SK-N-SH (cell line): Measurements from ENCODE around the gene FRZB. TPM values are rescaled to one million over a fixed set of nuclear protein-coding genes. Genes with fewer than 3 reads are reported as not detected.

Source experiments
- CTCF ChIA-PET: fragments of 300-600, 350-600 bp; formaldehyde crosslinking; extraction: SDS; loops from one replicate; lab custom pipeline; 2021; lab: Yijun Ruan, JAX
- POLR2A ChIA-PET: fragments of 350-600 bp; sonication (Branson Sonifier 250); formaldehyde crosslinking; extraction: SDS; loops from one replicate; lab custom pipeline; 2020; ENCODE audit warnings: antibody characterized with exemption, inconsistent platforms; lab: Yijun Ruan, JAX
- DNase-seq: peaks from one replicate; pipeline ENCODE4 v3.0.0; 2012
- H2AFZ ChIP-seq: fragments of 200-600 bp; sonication (generic); 2 replicates; pipeline ENCODE4 v1.8.1; 2016; ENCODE audit warnings: antibody characterized with exemption, mild to moderate bottlenecking, low read depth
- H3F3A ChIP-seq: fragments of 200-600 bp; sonication (generic); replicated peaks from 2 replicates; pipeline ENCODE3; 2016; ENCODE audit warnings: antibody characterized with exemption, mild to moderate bottlenecking; ENCODE audit not compliant: insufficient read depth
- H3K27ac ChIP-seq, 2 experiments: fragments of 200-500 bp in 1 of 2; fragments of 200-600 bp in 1 of 2; sonication (Bioruptor generic) in 1 of 2; sonication (generic), shearing (Covaris generic) in 1 of 2; 2 replicates each; pipeline versions ENCODE4 v1.5.1 to v1.6.1; 2014 to 2016; ENCODE audit warnings: low read depth in 2 of 2, inconsistent platforms in 1 of 2, low read length in 1 of 2, mild to moderate bottlenecking in 1 of 2, mixed read lengths in 1 of 2
- H3K27me3 ChIP-seq: fragments of 200-600 bp; sonication (generic), shearing (Covaris generic); 2 replicates; pipeline ENCODE4 v1.6.1; 2016; ENCODE audit warnings: mixed run types; ENCODE audit not compliant: insufficient read depth
- H3K36me3 ChIP-seq, 2 experiments: fragments of 200-500 bp in 1 of 2; fragments of 200-600 bp in 1 of 2; sonication (Bioruptor generic) in 1 of 2; sonication (generic) in 1 of 2; replicated peaks in 1 of 2; 2 replicates each; pipeline versions ENCODE3 to v1.5.1; 2014 to 2016; ENCODE audit warnings: low read length in 1 of 2, mild to moderate bottlenecking in 1 of 2; ENCODE audit not compliant: insufficient read depth in 2 of 2, control insufficient read depth in 1 of 2
- H3K4me1 ChIP-seq, 2 experiments: fragments of 200-500 bp in 1 of 2; fragments of 200-600 bp in 1 of 2; sonication (Bioruptor generic) in 1 of 2; sonication (generic), shearing (Covaris generic) in 1 of 2; 2 replicates each; pipeline versions ENCODE4 v1.5.1 to v1.6.1; 2014 to 2016; ENCODE audit warnings: low read depth in 1 of 2, low read length in 1 of 2, mixed run types in 1 of 2; ENCODE audit not compliant: insufficient read depth in 2 of 2, control insufficient read depth in 1 of 2
- H3K4me2 ChIP-seq: fragments of 200-600 bp; sonication (generic), shearing (Covaris generic); 2 replicates; pipeline ENCODE4 v1.6.1; 2017; ENCODE audit warnings: mixed run types
- H3K4me3 ChIP-seq, 2 experiments: fragments of 200-500 bp in 1 of 2; fragments of 200-600 bp in 1 of 2; sonication (Bioruptor generic) in 1 of 2; sonication (generic), shearing (Covaris generic) in 1 of 2; 2 replicates each; pipeline versions ENCODE4 v1.5.1 to v1.8.1; 2014 to 2016; ENCODE audit warnings: low read depth in 2 of 2, inconsistent platforms in 1 of 2, low read length in 1 of 2, mild to moderate bottlenecking in 1 of 2, mixed read lengths in 1 of 2, moderate library complexity in 1 of 2
- H3K79me2 ChIP-seq: fragments of 200-600 bp; sonication (generic); 2 replicates; pipeline ENCODE4 v1.8.1; 2017; ENCODE audit warnings: mild to moderate bottlenecking; ENCODE audit not compliant: insufficient read depth
- H3K9ac ChIP-seq: fragments of 200-600 bp; sonication (generic); 2 replicates; pipeline ENCODE4 v1.6.1; 2017; ENCODE audit warnings: mixed run types
- H3K9me2 ChIP-seq: fragments of 200-600 bp; sonication (generic); 2 replicates; pipeline ENCODE4 v1.6.1; 2017; ENCODE audit warnings: mixed run types
- H3K9me3 ChIP-seq: fragments of 200-600 bp; sonication (generic); 2 replicates; pipeline ENCODE4 v1.6.1; 2017; ENCODE audit warnings: mixed run types, mild to moderate bottlenecking, moderate library complexity
- H4K20me1 ChIP-seq: fragments of 200-600 bp; sonication (generic); 2 replicates; pipeline ENCODE4 v1.6.1; 2017; ENCODE audit warnings: mild to moderate bottlenecking, mixed run types; ENCODE audit not compliant: insufficient read depth
- CTCF ChIP-seq: fragments of 200-600 bp; sonication (generic); IDR thresholded peaks from 2 replicates; pipeline ENCODE4 v1.6.1; 2017; ENCODE audit warnings: antibody characterized with exemption, mild to moderate bottlenecking, moderate library complexity
- ELF1 ChIP-seq: IDR thresholded peaks from 2 replicates; pipeline ENCODE4 v1.4.0; 2012
- EP300 ChIP-seq, 2 experiments: IDR thresholded peaks; 2 replicates each; pipeline versions ENCODE4 v1.4.0 to v1.6.1; 2012; ENCODE audit warnings: borderline replicate concordance in 1 of 2, low read depth in 1 of 2, low read length in 1 of 2
- FOSL2 ChIP-seq: IDR thresholded peaks from 2 replicates; pipeline ENCODE4 v1.4.0; 2012; ENCODE audit warnings: low read depth, mild to moderate bottlenecking, moderate library complexity, borderline replicate concordance
- FOXJ3 ChIP-seq: sonication (generic); formaldehyde crosslinking; IDR thresholded peaks from 2 replicates; pipeline ENCODE4 v1.5.1; 2020; ENCODE audit warnings: mild to moderate bottlenecking, missing genetic modification reagents
- GABPA ChIP-seq: IDR thresholded peaks from 2 replicates; pipeline ENCODE4 v1.4.0; 2012; ENCODE audit warnings: low read depth, mild to moderate bottlenecking
- GATA2 ChIP-seq: sonication (generic); formaldehyde crosslinking; IDR thresholded peaks from 2 replicates; pipeline ENCODE4 v1.5.0; 2020; ENCODE audit warnings: mild to moderate bottlenecking, missing genetic modification reagents
- IRF3 ChIP-seq: fragments of 150-350 bp; IDR thresholded peaks from 2 replicates; pipeline ENCODE4 v1.6.1; 2016; ENCODE audit warnings: mild to moderate bottlenecking, low read depth, low read length
- JUND ChIP-seq: IDR thresholded peaks from 2 replicates; pipeline ENCODE4 v1.4.0; 2012
- MAX ChIP-seq: IDR thresholded peaks from 2 replicates; pipeline ENCODE4 v1.4.0; 2012; ENCODE audit warnings: low read depth
- MXI1 ChIP-seq: IDR thresholded peaks from 2 replicates; pipeline ENCODE4 v1.6.1; 2012; ENCODE audit warnings: mild to moderate bottlenecking, low read depth, low read length, improper control_type of control experiment
- NRF1 ChIP-seq: IDR thresholded peaks from 2 replicates; pipeline ENCODE4 v1.6.1; 2012; ENCODE audit warnings: low read depth, mild to moderate bottlenecking, low read length
- REST ChIP-seq: IDR thresholded peaks from 2 replicates; pipeline ENCODE4 v1.6.1; 2012; ENCODE audit warnings: mild to moderate bottlenecking, low read depth, low read length, moderate library complexity
- RFX5 ChIP-seq: IDR thresholded peaks from 2 replicates; pipeline ENCODE4 v1.6.1; 2012; ENCODE audit warnings: mild to moderate bottlenecking, improper control_type of control experiment, low read length
- RXRA ChIP-seq: IDR thresholded peaks from 2 replicates; pipeline ENCODE4 v1.4.0; 2012; ENCODE audit warnings: low read depth, mild to moderate bottlenecking, borderline replicate concordance
- SIN3A ChIP-seq: IDR thresholded peaks from 2 replicates; pipeline ENCODE4 v1.6.1; 2012; ENCODE audit warnings: low read depth, mild to moderate bottlenecking, low read length, moderate library complexity, borderline replicate concordance
- TCF12 ChIP-seq: IDR thresholded peaks from 2 replicates; pipeline ENCODE4 v1.4.0; 2012
- TEAD4 ChIP-seq: IDR thresholded peaks from 2 replicates; pipeline ENCODE4 v1.4.0; 2012; ENCODE audit warnings: mild to moderate bottlenecking, borderline replicate concordance; ENCODE audit not compliant: insufficient read depth
- USF1 ChIP-seq: IDR thresholded peaks from 2 replicates; pipeline ENCODE4 v1.4.0; 2012; ENCODE audit warnings: low read depth, borderline replicate concordance
- YY1 ChIP-seq: IDR thresholded peaks from 2 replicates; pipeline ENCODE4 v1.4.0; 2012; ENCODE audit warnings: low read depth, mild to moderate bottlenecking
- WGBS: methylation state at CpG from one replicate; pipeline ENCODE4 v1.1.6; 2017; ENCODE audit warnings: low lambda C conversion rate; 5-methylcytosine and 5-hydroxymethylcytosine counted together
- polyA plus RNA-seq, 3 experiments: library from polyadenylated mRNA; depleted of rRNA; stranded (reverse); fragments of >200 nt; gene quantifications; 2 replicates each; pipeline ENCODE4 v1.2.3, GENCODE V29; 2012

Gene FRZB
- polyA plus RNA-seq, 1 of the 3 experiments (the other 2 are of a cell fraction), result 3.5 TPM

- no peaks in the 10 kb centered on the region for H3F3A ChIP-seq
- no peaks in the 10 kb centered on the region for H3K27me3 ChIP-seq
- no peaks in the 10 kb centered on the region for H3K4me1 ChIP-seq
- no peak overlapping the region for H3K4me3 ChIP-seq
- no peaks in the 10 kb centered on the region for H4K20me1 ChIP-seq
- TF ChIP-seq FOXJ3 (CRISPR knock-in tag), result no peak
- TF ChIP-seq ELF1, result no peak
- no peak for TF ChIP-seq YY1
- TF ChIP-seq REST, result no peak
- no peak for TF ChIP-seq TCF12
- TF ChIP-seq JUND, result no peak
- no peak for TF ChIP-seq SIN3A
- TF ChIP-seq TEAD4, result no peak
- no peak for TF ChIP-seq RXRA
- no peak for TF ChIP-seq RFX5
- TF ChIP-seq FOSL2, result no peak
- TF ChIP-seq MAX, result no peak
- no peak for TF ChIP-seq NRF1
- TF ChIP-seq USF1, result no peak
- TF ChIP-seq GATA2 (CRISPR knock-in tag), result no peak
- no peak for TF ChIP-seq GABPA
- no peak for TF ChIP-seq IRF3
- no peak for TF ChIP-seq MXI1
- no peak for TF ChIP-seq CTCF
- no peak for TF ChIP-seq EP300 (IDR thresholded peaks at IDR 0.05; ENCODE audit: borderline replicate concordance in 1 of 2, low read depth in 1 of 2, low read length in 1 of 2)
- H3K9ac ChIP-seq, result no peak overlapping the region
- 73% methylated on average over 2 of the region's 2 CpGs for WGBS
- ChIA-PET POLR2A (no interaction called here), CTCF (interaction anchor here (0.8 kb wide), 1 partner anchor 16 kb away, joined by 3 read pairs; no protein-coding TSS in a partner anchor)
- no peak overlapping the region for H3K27ac ChIP-seq
- no peaks in the 10 kb centered on the region for H3K79me2 ChIP-seq
- H2AFZ ChIP-seq, result no peak overlapping the region
- DNase-seq, result no peak
- no peaks in the 10 kb centered on the region for H3K9me2 ChIP-seq
- H3K9me3 ChIP-seq, result no peaks in the 10 kb centered on the region
- no peaks in the 10 kb centered on the region for H3K36me3 ChIP-seq
- H3K4me2 ChIP-seq, result no peak overlapping the region
These were observed 67.7 kb downstream of the FRZB start for GRCh38 chr2:182798736-182799135.
